GM19099 (cell line): ENCODE data around the gene SELENOV.

Experiments used
- POLR2A ChIP-seq: IDR thresholded peaks from 3 replicates; pipeline ENCODE4 v1.6.1; 2011; ENCODE audit warnings: low read depth; ENCODE audit not compliant: insufficient read length; ENCODE audit errors: extremely low read depth

The SELENOV gene

DNA sequence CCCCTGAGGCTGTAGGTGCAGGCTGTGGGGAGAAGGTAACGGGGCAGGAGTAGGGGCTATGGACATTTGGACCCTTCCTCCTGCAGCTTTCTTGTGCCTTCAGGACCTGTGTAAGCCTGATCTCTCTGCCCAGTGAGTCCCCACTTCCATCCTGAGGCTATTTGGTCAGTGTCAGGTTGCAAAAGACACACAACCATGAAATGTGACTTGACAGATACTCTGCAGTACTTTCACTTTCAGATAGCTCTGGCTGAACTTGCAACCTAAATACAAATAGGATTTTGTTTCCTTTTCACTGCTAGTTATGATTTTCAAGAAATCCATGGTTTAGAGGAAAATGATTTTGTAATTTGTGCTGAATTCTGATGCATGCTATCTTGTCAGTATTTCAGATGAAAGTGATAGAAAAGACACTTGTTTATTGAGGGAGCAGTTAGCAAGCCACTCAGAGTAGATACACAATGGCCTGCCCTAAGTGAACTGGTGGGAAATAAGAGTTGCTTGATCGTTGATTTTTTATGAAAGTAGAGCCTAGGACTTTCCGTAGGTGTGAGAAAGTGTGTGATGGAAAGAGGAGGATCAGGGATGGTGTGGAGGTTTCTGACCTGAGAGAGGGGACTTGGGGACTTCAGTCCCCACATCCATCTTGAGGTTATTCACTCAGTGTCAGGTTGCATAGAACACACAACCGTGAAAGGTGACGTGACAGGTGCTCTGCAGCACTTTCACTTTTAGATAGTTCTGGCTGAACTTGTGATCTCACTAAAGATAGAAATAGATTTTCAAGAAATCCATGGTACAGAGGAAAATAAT, 43.1 kb downstream of the SELENOV start:
- TF ChIP-seq POLR2A, result no peak

DNA sequence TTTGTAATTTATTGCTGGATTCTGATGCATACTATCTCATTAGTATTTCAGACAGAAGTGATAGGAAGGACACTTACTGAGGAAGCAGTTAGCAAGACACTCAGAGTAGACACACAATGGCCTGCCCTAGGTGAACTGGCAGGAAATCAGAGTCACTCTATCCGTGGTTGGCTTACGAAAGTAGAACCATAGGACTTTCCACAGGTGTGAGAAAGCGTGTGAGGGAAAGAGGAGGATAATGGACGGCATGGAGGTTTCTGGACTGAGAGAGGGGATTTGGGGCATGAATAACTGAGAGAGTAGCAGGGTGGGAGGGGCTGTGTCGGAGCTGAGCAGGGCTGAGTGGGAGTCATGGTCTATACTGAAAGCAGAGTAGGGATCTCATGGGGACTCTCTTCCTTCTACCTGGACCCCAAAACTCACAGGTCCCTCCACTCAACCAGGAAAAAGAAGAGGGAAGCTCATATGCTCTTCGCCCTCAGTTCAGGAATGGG, 43.7 kb downstream of the SELENOV start:
- no peak for TF ChIP-seq POLR2A

GRCh38 chr19:39563408-39563807, 48.5 kb downstream of the SELENOV start:
- no peak for TF ChIP-seq POLR2A

- no peak for TF ChIP-seq POLR2A
Measured at GRCh38 chr19:39566064-39566463, 51.1 kb downstream of the SELENOV start.

GRCh38 chr19:39568604-39569003, 53.7 kb downstream of the SELENOV start:
- TF ChIP-seq POLR2A, result no peak
